Measurements from ENCODE around the gene RTN4RL2. TPM values are rescaled to one million over a fixed set of nuclear protein-coding genes. Genes with fewer than 3 reads are reported as not detected.

The RTN4RL2 gene
- total and polyA plus RNA-seq, 2 donors (not counting 3 experiments of a cell fraction or from before 2014, with no cell fraction given): 0.35 to 1.3 TPM

- Histone ChIP-seq H3K9ac (replicated peaks; ENCODE audit: extremely low read depth, insufficient read depth, low read length) (no peak overlapping the region), H3K4me1 (ENCODE audit: control insufficient read depth, extremely low read depth, insufficient read depth, low read length) (peaks cover 9% of the 10 kb centered on the region), H3K79me2 (ENCODE audit: control insufficient read depth, insufficient read depth, low read length) (no peaks in the 10 kb centered on the region), H4K20me1 (replicated peaks; ENCODE audit: control insufficient read depth, extremely low read depth, insufficient read depth, low read length) (no peaks in the 10 kb centered on the region), H3K9me3 (replicated peaks; ENCODE audit: control insufficient read depth, insufficient read depth, low read length) (no peaks in the 10 kb centered on the region), H3K36me3 (ENCODE audit: control insufficient read depth in 2 of 2, extremely low read depth in 1 of 2, insufficient read depth in 2 of 2, low read length in 2 of 2) (no peaks in the 10 kb centered on the region), H3K9me1 (replicated peaks; ENCODE audit: control insufficient read depth, extremely low read depth, insufficient read depth, low read length) (no peaks in the 10 kb centered on the region), H2AFZ (ENCODE audit: low read depth, low read length) (no peak overlapping the region), H3K4me2 (ENCODE audit: insufficient read depth, low read length) (no peak overlapping the region), H3K4me3 (replicated peaks in 1 of 3; ENCODE audit: insufficient read depth in 1 of 3, low read depth in 1 of 3, low read length in 3 of 3) (no peak overlapping the region), H3K27ac (ENCODE audit: insufficient read depth, low read depth, low read length) (no peak overlapping the region), H3K27me3 (ENCODE audit: control insufficient read depth in 2 of 2, insufficient read depth in 2 of 2, low read length in 2 of 2) (peaks cover 29 to 33% of the 10 kb centered on the region in 2 experiments)
- dilution Hi-C loops (cut with MboI; ENCODE audit: extremely low pct_ligation_motif_present, low sequenced_read_pairs) (no loop called here), intact Hi-C loops (cut with micrococcal nuclease) (no loop called here)
- no peak for FAIRE-seq
- DNase-seq (ENCODE audit: low read depth, low spot score): no peak
- no peak for TF ChIP-seq POLR2A (IDR thresholded peaks at IDR 0.05; ENCODE audit: low read depth, low read length)
- TF ChIP-seq GATA2 (IDR thresholded peaks at IDR 0.05; ENCODE audit: insufficient read depth, insufficient read length, low read depth, low read length): no peak
- TF ChIP-seq FOS (IDR thresholded peaks at IDR 0.05; ENCODE audit: borderline replicate concordance, insufficient read depth, low read length): no peak
- TF ChIP-seq EZH2 (IDR thresholded peaks at IDR 0.05; ENCODE audit: borderline replicate concordance, low read depth, low read length, severe bottlenecking): no peak
- no peak for TF ChIP-seq MAX (IDR thresholded peaks at IDR 0.05; ENCODE audit: insufficient read depth, insufficient read length)
- TF ChIP-seq JUN (IDR thresholded peaks at IDR 0.05; ENCODE audit: borderline replicate concordance, insufficient read depth, insufficient read length, low read depth): no peak
- TF ChIP-seq CTCF (IDR thresholded peaks at IDR 0.05; ENCODE audit: extremely low read depth in 1 of 2, insufficient read depth in 1 of 2, low read depth in 1 of 2, low read length in 2 of 2): no peak
- TF ChIP-seq MYC (IDR thresholded peaks at IDR 0.05; ENCODE audit: low read depth, low read length): no peak
- no peak for TF ChIP-seq POLR2AphosphoS5 (IDR thresholded peaks at IDR 0.05; ENCODE audit: insufficient read depth, low read depth, low read length)
- POLR2A ChIA-PET: no interaction called here
- BruUV-seq (replicated peaks): no TSS peak
- CTCF ChIA-PET: interaction anchor here (1.1 to 2.0 kb wide), 5 partner anchors 13 to 181 kb away, joined by 3 to 5 read pairs (median 5); no protein-coding TSS in a partner anchor
Observed at GRCh38 chr11:57463671-57464538, 3.6 kb downstream of the RTN4RL2 start.

Data from endothelial cell of umbilical vein (primary cell).